Testis (tissue), 3 donors: ENCODE data around the gene TINCR. TPM values are rescaled to one million over a fixed set of nuclear protein-coding genes. Genes with fewer than 3 reads are reported as not detected.
"Not testable (repeated sequence)": the region's sequence is repeated elsewhere in the genome, so short reads cannot be mapped to it uniquely, and the experiment has no call there.

Experiments used
- DNase-seq: peaks from one replicate; pipeline ENCODE4 v3.0.0-alpha.2; 2019
- H3K27ac ChIP-seq, 2 donors: fragments of 200-600 bp; sonication (generic); one replicate each; pipeline ENCODE4 v1.5.1; 2019
- H3K27me3 ChIP-seq: fragments of 200-600 bp; sonication (generic); one replicate; pipeline ENCODE4 v1.5.1; 2019
- H3K36me3 ChIP-seq: fragments of 200-600 bp; sonication (generic); one replicate; pipeline ENCODE4 v1.5.1; 2017; ENCODE audit warnings: low read depth; ENCODE audit errors: missing control alignments
- H3K4me1 ChIP-seq: fragments of 200-600 bp; sonication (generic); one replicate; pipeline ENCODE4 v1.5.1; 2019
- H3K4me3 ChIP-seq, 2 donors: fragments of 200-600 bp; sonication (generic); one replicate each; pipeline ENCODE4 v1.5.1; 2017 to 2019
- H3K9me3 ChIP-seq: fragments of 200-600 bp; sonication (generic); one replicate; pipeline ENCODE4 v1.5.1; 2017
- CTCF ChIP-seq, 3 experiments: fragments of 450-650 bp in 2 of 3; fragments of 200-600 bp in 1 of 3; sonication (generic) in 1 of 3; IDR thresholded peaks; one replicate each; pipeline ENCODE4 v1.5.1; 2016 to 2019; ENCODE audit warnings: antibody characterized with exemption in 3 of 3, mild to moderate bottlenecking in 2 of 3, moderate library complexity in 1 of 3
- POLR2A ChIP-seq: fragments of 450-650 bp; IDR thresholded peaks from one replicate; pipeline ENCODE4 v1.6.1; 2017; ENCODE audit warnings: antibody characterized with exemption, mild to moderate bottlenecking, moderate library complexity
- WGBS, 2 donors: methylation state at CpG; one replicate each; pipeline ENCODE4 v1.1.5; 2018; 5-methylcytosine and 5-hydroxymethylcytosine counted together
- intact Hi-C: fragments of 100-400 bp; cut with DNase I; formaldehyde crosslinking; loops from one replicate; pipeline ENCODE4 v1.15.1; 2023; ENCODE audit warnings: low total_unique reads
- polyA plus RNA-seq: library from polyadenylated mRNA; stranded (reverse); fragments of 350-450 nt; fragmentation: Illumina TruSeq; extraction: RNeasy Lipid Tissue Mini Kit (QIAGEN cat#74804); gene quantifications from one replicate; pipeline ENCODE4 v1.2.3, GENCODE V29; 2014; ENCODE audit warnings: low read depth, low replicate concordance; ENCODE audit not compliant: insufficient read depth
- total RNA-seq, 2 donors: library from RNA; depleted of rRNA; stranded (reverse); fragments of >200 nt; gene quantifications; one replicate each; pipeline ENCODE4 v1.2.3, GENCODE V29; 2016

TINCR gene
- total and polyA plus RNA-seq, 3 donors from 2014 or later, result 3.0 to 7.0 (median 5.6) TPM

GRCh38 chr19:5609881-5610448 lies 42.2 kb upstream of the TINCR start:
- DNase-seq, result no peak
- TF ChIP-seq POLR2A (no peak), CTCF (IDR thresholded peaks at IDR 0.05) (no peak)
- intact Hi-C loops, result no loop called here
- no peaks in the 10 kb centered on the region for H3K9me3 ChIP-seq
- no peak overlapping the region for H3K4me3 ChIP-seq
- H3K4me1 ChIP-seq, result no peaks in the 10 kb centered on the region
- no peaks in the 10 kb centered on the region for H3K27me3 ChIP-seq
- 92 to 95% methylated on average over 16 of the region's 16 CpGs for WGBS, 2 donors
- no peak overlapping the region for H3K27ac ChIP-seq
- H3K36me3 ChIP-seq, result peaks cover 9% of the 10 kb centered on the region

- DNase-seq, H3K9me3 ChIP-seq, intact Hi-C loops, H3K27me3 ChIP-seq, H3K4me3 ChIP-seq, H3K27ac ChIP-seq, H3K4me1 ChIP-seq, H3K36me3 ChIP-seq: not testable (repeated sequence)
- 93 to 97% methylated on average over 6 to 9 of the region's 9 CpGs for WGBS, 2 donors
Measured at GRCh38 chr19:5608766-5609165, 41.0 kb upstream of the TINCR start.

GRCh38 chr19:5608291-5608690 lies 40.5 kb upstream of the TINCR start:
- WGBS, 2 donors, result 91 to 93% methylated on average over 9 to 10 of the region's 10 CpGs
- intact Hi-C loops, result no loop called here
- no peaks in the 10 kb centered on the region for H3K9me3 ChIP-seq
- H3K27ac ChIP-seq, result no peak overlapping the region
- peaks cover 9% of the 10 kb centered on the region for H3K36me3 ChIP-seq
- H3K4me1 ChIP-seq, result no peaks in the 10 kb centered on the region
- no peaks in the 10 kb centered on the region for H3K27me3 ChIP-seq
- no peak for DNase-seq
- TF ChIP-seq POLR2A, result no peak
- no peak for TF ChIP-seq CTCF (IDR thresholded peaks at IDR 0.05)
- no peak overlapping the region for H3K4me3 ChIP-seq

GRCh38 chr19:5607318-5608275 lies 39.8 kb upstream of the TINCR start:
- TF ChIP-seq CTCF (IDR thresholded peaks at IDR 0.05) (no peak), POLR2A (no peak)
- intact Hi-C loops, result no loop called here
- H3K4me1 ChIP-seq, result no peaks in the 10 kb centered on the region
- H3K36me3 ChIP-seq, result peaks cover 9% of the 10 kb centered on the region
- H3K4me3 ChIP-seq, result no peak overlapping the region
- H3K27ac ChIP-seq, result no peak overlapping the region
- no peaks in the 10 kb centered on the region for H3K9me3 ChIP-seq
- 89% methylated on average over 16 of the region's 16 CpGs for WGBS, 2 donors
- no peaks in the 10 kb centered on the region for H3K27me3 ChIP-seq
- DNase-seq, result no peak

- H3K36me3 ChIP-seq, result peaks cover 9% of the 10 kb centered on the region
Measured at GRCh38 chr19:5605362-5605761, 37.6 kb upstream of the TINCR start.

More at GRCh38 chr19:5605362-5605761, 37.6 kb upstream of the TINCR start:
- intact Hi-C loops, result no loop called here
- Histone ChIP-seq H3K4me1 (no peaks in the 10 kb centered on the region), H3K4me3 (no peak overlapping the region), H3K27ac (no peak overlapping the region), H3K9me3 (no peaks in the 10 kb centered on the region), H3K27me3 (no peaks in the 10 kb centered on the region)
- WGBS, 2 donors, result 90% methylated on average over 3 of the region's 3 CpGs
- TF ChIP-seq CTCF (IDR thresholded peaks at IDR 0.05) (no peak), POLR2A (no peak)
- DNase-seq, result no peak
